Gastrocnemius medialis (tissue), 4 donors: ENCODE measurements around the gene SUGT1.

Experiments
- POLR2A ChIP-seq, 2 donors: fragments of 450-650 bp; IDR thresholded peaks; one replicate each; pipeline ENCODE4 v1.6.1; 2017; ENCODE audit warnings: antibody characterized with exemption in 2 of 2, mild to moderate bottlenecking in 2 of 2, moderate library complexity in 2 of 2
- TF ChIP-seq, protein P1 (sequence below), 5 experiments: fragments of 450-650 bp in 3 of 5; fragments of 200-600 bp in 2 of 5; sonication (generic) in 2 of 5; IDR thresholded peaks in 4 of 5; conservative IDR thresholded peaks in 1 of 5; 1 replicate in 4 of 5; 2 replicates in 1 of 5; pipeline ENCODE4 v1.5.1; 2016 to 2019; ENCODE audit warnings: antibody characterized with exemption in 5 of 5, mild to moderate bottlenecking in 3 of 5, moderate library complexity in 3 of 5

DNA sequence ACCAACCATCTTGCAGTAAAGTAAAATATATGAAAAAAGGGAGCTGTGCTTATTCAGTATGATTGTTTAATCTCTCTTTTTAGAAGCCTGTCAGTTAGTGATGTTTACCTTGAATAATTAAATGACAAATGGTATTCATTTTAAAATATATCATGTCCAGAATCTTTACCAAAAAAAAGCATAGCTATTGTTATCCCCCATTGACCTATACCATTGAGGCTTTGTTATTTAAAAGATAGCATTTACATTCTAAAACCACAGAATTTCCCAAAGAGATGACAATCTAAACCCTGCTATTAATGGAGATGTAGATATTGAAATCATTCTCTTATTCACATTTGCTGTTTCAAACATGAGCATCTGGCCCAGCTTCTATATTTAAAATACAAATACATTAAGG is 84.8 kb downstream of the SUGT1 start:
- TF ChIP-seq, protein P1, sequence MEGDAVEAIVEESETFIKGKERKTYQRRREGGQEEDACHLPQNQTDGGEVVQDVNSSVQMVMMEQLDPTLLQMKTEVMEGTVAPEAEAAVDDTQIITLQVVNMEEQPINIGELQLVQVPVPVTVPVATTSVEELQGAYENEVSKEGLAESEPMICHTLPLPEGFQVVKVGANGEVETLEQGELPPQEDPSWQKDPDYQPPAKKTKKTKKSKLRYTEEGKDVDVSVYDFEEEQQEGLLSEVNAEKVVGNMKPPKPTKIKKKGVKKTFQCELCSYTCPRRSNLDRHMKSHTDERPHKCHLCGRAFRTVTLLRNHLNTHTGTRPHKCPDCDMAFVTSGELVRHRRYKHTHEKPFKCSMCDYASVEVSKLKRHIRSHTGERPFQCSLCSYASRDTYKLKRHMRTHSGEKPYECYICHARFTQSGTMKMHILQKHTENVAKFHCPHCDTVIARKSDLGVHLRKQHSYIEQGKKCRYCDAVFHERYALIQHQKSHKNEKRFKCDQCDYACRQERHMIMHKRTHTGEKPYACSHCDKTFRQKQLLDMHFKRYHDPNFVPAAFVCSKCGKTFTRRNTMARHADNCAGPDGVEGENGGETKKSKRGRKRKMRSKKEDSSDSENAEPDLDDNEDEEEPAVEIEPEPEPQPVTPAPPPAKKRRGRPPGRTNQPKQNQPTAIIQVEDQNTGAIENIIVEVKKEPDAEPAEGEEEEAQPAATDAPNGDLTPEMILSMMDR (IDR thresholded peaks at IDR 0.05 in 4 of 5, conservative IDR thresholded peaks at IDR 0.05 in 1 of 5), result no peak
- no peak for TF ChIP-seq POLR2A (IDR thresholded peaks at IDR 0.05)
